ENCODE results near the gene ABCC6.

DNA sequence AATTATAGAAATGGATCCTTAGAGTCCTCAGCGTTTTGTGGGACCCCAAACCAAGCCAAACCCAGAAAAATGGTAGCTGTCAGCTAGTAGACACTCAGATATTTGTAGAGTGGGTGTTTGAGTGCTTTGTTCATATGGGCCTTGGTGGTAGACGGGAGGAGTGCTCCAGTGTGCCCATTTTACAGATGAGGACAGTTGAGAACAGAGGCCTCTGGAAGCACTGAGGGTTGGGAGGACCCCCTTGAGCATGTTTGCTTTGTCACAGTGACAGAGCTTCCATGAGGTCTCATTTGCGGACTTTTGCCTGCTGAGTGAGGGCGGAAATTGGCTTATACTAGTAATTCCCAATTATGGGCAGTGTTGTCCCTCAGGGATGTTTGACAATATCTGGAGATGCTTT is 111.7 kb downstream of the ABCC6 start:
- TF ChIP-seq SMC3 (IDR thresholded peaks at IDR 0.05; ENCODE audit: low read depth, low read length) (no peak), IRF3 (IDR thresholded peaks at IDR 0.05; ENCODE audit: low read depth, low read length) (no peak), GABPA (IDR thresholded peaks at IDR 0.05; ENCODE audit: low read depth) (no peak), POLR2AphosphoS5 (IDR thresholded peaks at IDR 0.05; ENCODE audit: low read depth, low read length) (no peak)
- TF ChIP-seq, protein P1, sequence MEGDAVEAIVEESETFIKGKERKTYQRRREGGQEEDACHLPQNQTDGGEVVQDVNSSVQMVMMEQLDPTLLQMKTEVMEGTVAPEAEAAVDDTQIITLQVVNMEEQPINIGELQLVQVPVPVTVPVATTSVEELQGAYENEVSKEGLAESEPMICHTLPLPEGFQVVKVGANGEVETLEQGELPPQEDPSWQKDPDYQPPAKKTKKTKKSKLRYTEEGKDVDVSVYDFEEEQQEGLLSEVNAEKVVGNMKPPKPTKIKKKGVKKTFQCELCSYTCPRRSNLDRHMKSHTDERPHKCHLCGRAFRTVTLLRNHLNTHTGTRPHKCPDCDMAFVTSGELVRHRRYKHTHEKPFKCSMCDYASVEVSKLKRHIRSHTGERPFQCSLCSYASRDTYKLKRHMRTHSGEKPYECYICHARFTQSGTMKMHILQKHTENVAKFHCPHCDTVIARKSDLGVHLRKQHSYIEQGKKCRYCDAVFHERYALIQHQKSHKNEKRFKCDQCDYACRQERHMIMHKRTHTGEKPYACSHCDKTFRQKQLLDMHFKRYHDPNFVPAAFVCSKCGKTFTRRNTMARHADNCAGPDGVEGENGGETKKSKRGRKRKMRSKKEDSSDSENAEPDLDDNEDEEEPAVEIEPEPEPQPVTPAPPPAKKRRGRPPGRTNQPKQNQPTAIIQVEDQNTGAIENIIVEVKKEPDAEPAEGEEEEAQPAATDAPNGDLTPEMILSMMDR (IDR thresholded peaks at IDR 0.05), result no peak
- TF ChIP-seq, protein P2, sequence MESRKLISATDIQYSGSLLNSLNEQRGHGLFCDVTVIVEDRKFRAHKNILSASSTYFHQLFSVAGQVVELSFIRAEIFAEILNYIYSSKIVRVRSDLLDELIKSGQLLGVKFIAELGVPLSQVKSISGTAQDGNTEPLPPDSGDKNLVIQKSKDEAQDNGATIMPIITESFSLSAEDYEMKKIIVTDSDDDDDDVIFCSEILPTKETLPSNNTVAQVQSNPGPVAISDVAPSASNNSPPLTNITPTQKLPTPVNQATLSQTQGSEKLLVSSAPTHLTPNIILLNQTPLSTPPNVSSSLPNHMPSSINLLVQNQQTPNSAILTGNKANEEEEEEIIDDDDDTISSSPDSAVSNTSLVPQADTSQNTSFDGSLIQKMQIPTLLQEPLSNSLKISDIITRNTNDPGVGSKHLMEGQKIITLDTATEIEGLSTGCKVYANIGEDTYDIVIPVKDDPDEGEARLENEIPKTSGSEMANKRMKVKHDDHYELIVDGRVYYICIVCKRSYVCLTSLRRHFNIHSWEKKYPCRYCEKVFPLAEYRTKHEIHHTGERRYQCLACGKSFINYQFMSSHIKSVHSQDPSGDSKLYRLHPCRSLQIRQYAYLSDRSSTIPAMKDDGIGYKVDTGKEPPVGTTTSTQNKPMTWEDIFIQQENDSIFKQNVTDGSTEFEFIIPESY (IDR thresholded peaks at IDR 0.05; ENCODE audit: borderline replicate concordance, low read depth), result no peak

Data from SK-N-SH (cell line).